T-helper 2 cell (primary cell): ENCODE data around the gene SYTL2.
"Not testable (repeated sequence)": the region's sequence is repeated elsewhere in the genome, so short reads cannot be mapped to it uniquely, and the experiment has no call there.

Experiments used
- DNase-seq, 5 experiments: peaks; one replicate each; pipeline versions ENCODE4 v3.0.0 to v3.0.0-alpha.2; 2012 to 2022

Gene SYTL2

GRCh38 chr11:85795712-85796487 lies 15.0 kb downstream of the SYTL2 start:
- no peak for DNase-seq

- DNase-seq, result no peak
These were observed 19.4 kb downstream of the SYTL2 start for GRCh38 chr11:85791409-85791990.

GRCh38 chr11:85787809-85788760 lies 22.9 kb downstream of the SYTL2 start:
- peak in 1 of 5 experiments; percentile 38 for DNase-seq

- DNase-seq, result no peak
These were observed 23.8 kb downstream of the SYTL2 start for GRCh38 chr11:85787168-85787567.

GRCh38 chr11:85784480-85785265 lies 26.3 kb downstream of the SYTL2 start:
- no peak for DNase-seq

- DNase-seq, result no peak
These were observed 27.2 kb downstream of the SYTL2 start for GRCh38 chr11:85783758-85784157.

GRCh38 chr11:85780780-85781517 lies 30.0 kb downstream of the SYTL2 start:
- peak in 1 of 5 experiments; percentile 31 for DNase-seq

- no peak for DNase-seq
These were observed 30.8 kb downstream of the SYTL2 start for GRCh38 chr11:85779956-85780640.

GRCh38 chr11:85777603-85777972 lies 33.4 kb downstream of the SYTL2 start:
- not testable (repeated sequence) for DNase-seq

GRCh38 chr11:85776951-85777602 lies 33.9 kb downstream of the SYTL2 start:
- no peak for DNase-seq

GRCh38 chr11:85774256-85775101 lies 36.5 kb downstream of the SYTL2 start:
- no peak for DNase-seq

GRCh38 chr11:85772695-85773094 lies 38.2 kb downstream of the SYTL2 start:
- no peak for DNase-seq

GRCh38 chr11:85771568-85771967 lies 39.4 kb downstream of the SYTL2 start:
- DNase-seq, result no peak

- no peak for DNase-seq
These were observed 41.2 kb downstream of the SYTL2 start for GRCh38 chr11:85769771-85770170.

- no peak for DNase-seq
These were observed 42.3 kb downstream of the SYTL2 start for GRCh38 chr11:85768473-85769146.

GRCh38 chr11:85767246-85767945 lies 43.5 kb downstream of the SYTL2 start:
- DNase-seq, result no peak

GRCh38 chr11:85766721-85767161 lies 44.2 kb downstream of the SYTL2 start:
- no peak for DNase-seq

- DNase-seq, result no peak
These were observed 46.1 kb downstream of the SYTL2 start for GRCh38 chr11:85764796-85765195.
